ENCODE results near the gene PLA1A.

PLA1A gene

GRCh38 chr3:119608405-119609000 is 10.8 kb downstream of the PLA1A start:
- DNase-seq (ENCODE audit: low read depth): no peak

- DNase-seq (ENCODE audit: low read depth): no peak
Observed at GRCh38 chr3:119609301-119609700, 11.6 kb downstream of the PLA1A start.

- no peak for DNase-seq (ENCODE audit: low read depth)
Observed at GRCh38 chr3:119611664-119612063, 14.0 kb downstream of the PLA1A start.

- no peak for DNase-seq (ENCODE audit: low read depth)
Observed at GRCh38 chr3:119613201-119613600, 15.5 kb downstream of the PLA1A start.

- DNase-seq (ENCODE audit: low read depth): no peak
Observed at GRCh38 chr3:119613872-119614271, 16.2 kb downstream of the PLA1A start.

- DNase-seq (ENCODE audit: low read depth): no peak
Observed at GRCh38 chr3:119616056-119616455, 18.4 kb downstream of the PLA1A start.

GRCh38 chr3:119619094-119619493 is 21.4 kb downstream of the PLA1A start:
- DNase-seq (ENCODE audit: low read depth): no peak

GRCh38 chr3:119620899-119621298 is 23.2 kb downstream of the PLA1A start:
- DNase-seq (ENCODE audit: low read depth): no peak

GRCh38 chr3:119624002-119624720 is 26.5 kb downstream of the PLA1A start:
- no peak for DNase-seq (ENCODE audit: low read depth)

- no peak for DNase-seq (ENCODE audit: low read depth)
Observed at GRCh38 chr3:119625451-119626153, 27.9 kb downstream of the PLA1A start.

GRCh38 chr3:119626196-119626595 is 28.5 kb downstream of the PLA1A start:
- no peak for DNase-seq (ENCODE audit: low read depth)

GRCh38 chr3:119627461-119627860 is 29.8 kb downstream of the PLA1A start:
- DNase-seq (ENCODE audit: low read depth): no peak

- DNase-seq (ENCODE audit: low read depth): no peak
Observed at GRCh38 chr3:119628390-119628789, 30.7 kb downstream of the PLA1A start.

- DNase-seq (ENCODE audit: low read depth): no peak
Observed at GRCh38 chr3:119628816-119629445, 31.2 kb downstream of the PLA1A start.

GRCh38 chr3:119630128-119630879 is 32.6 kb downstream of the PLA1A start:
- DNase-seq (ENCODE audit: low read depth): no peak

- DNase-seq (ENCODE audit: low read depth): no peak
Observed at GRCh38 chr3:119630880-119631329, 33.2 kb downstream of the PLA1A start.

- DNase-seq (ENCODE audit: low read depth): no peak
Observed at GRCh38 chr3:119631516-119631915, 33.8 kb downstream of the PLA1A start.

GRCh38 chr3:119632216-119632615 is 34.5 kb downstream of the PLA1A start:
- DNase-seq (ENCODE audit: low read depth): no peak

GRCh38 chr3:119632829-119633228 is 35.1 kb downstream of the PLA1A start:
- DNase-seq (ENCODE audit: low read depth): no peak

GRCh38 chr3:119635719-119636118 is 38.0 kb downstream of the PLA1A start:
- no peak for DNase-seq (ENCODE audit: low read depth)

GRCh38 chr3:119636249-119636648 is 38.6 kb downstream of the PLA1A start:
- DNase-seq (ENCODE audit: low read depth): no peak
